ENCODE results near the gene ZFP1.
A peak's percentile ranks its signal among the peaks of the same experiment; 100 is the strongest.

ZFP1 gene

GRCh38 chr16:75148311-75149195, at the start of gene ZFP1:
TSS of gene ZFP1 (plus strand) at chr16:75148524. CDS start at chr16:75152952, 4,428 bp downstream.
- H3K36me3 ChIP-seq (ENCODE audit: control insufficient read depth in 2 of 2, insufficient read depth in 2 of 2, low read length in 2 of 2): peaks cover 2 to 5% of the 10 kb centered on the region in 2 donors
- no peaks in the 10 kb centered on the region for H3K27me3 ChIP-seq (ENCODE audit: control insufficient read depth in 1 of 2, insufficient read depth in 2 of 2, low read length in 2 of 2)
- H3K27ac ChIP-seq (ENCODE audit: low read length): peak within 1 kb of the TSS; percentile 82
- peaks cover 4% of the 10 kb centered on the region for H3K4me1 ChIP-seq (ENCODE audit: control insufficient read depth, insufficient read depth, low read length)
- peak within 1 kb of the TSS; percentile 89 to 92 for H3K9ac ChIP-seq (ENCODE audit: low read length in 2 of 2)
- peaks cover 4 to 17% of the 10 kb centered on the region in 2 donors for H3K9me3 ChIP-seq (ENCODE audit: control insufficient read depth in 2 of 2, low read length in 2 of 2)
- H3K4me3 ChIP-seq (ENCODE audit: low read length in 2 of 2): peak within 1 kb of the TSS; percentile 96

- no peak overlapping the region for H3K4me3 ChIP-seq (ENCODE audit: low read length in 2 of 2)
- peaks cover 6 to 7% of the 10 kb centered on the region in 2 donors for H3K36me3 ChIP-seq (ENCODE audit: control insufficient read depth in 2 of 2, insufficient read depth in 2 of 2, low read length in 2 of 2)
- H3K27me3 ChIP-seq (ENCODE audit: control insufficient read depth in 1 of 2, insufficient read depth in 2 of 2, low read length in 2 of 2): no peaks in the 10 kb centered on the region
- no peaks in the 10 kb centered on the region for H3K9me3 ChIP-seq (ENCODE audit: control insufficient read depth in 2 of 2, low read length in 2 of 2)
- H3K27ac ChIP-seq (ENCODE audit: low read length): peak overlapping the region; percentile 46
- no peak overlapping the region for H3K9ac ChIP-seq (ENCODE audit: low read length in 2 of 2)
- peaks cover 40% of the 10 kb centered on the region for H3K4me1 ChIP-seq (ENCODE audit: control insufficient read depth, insufficient read depth, low read length)
Measured at GRCh38 chr16:75099075-75099667, 49.2 kb upstream of the ZFP1 start.

DNA sequence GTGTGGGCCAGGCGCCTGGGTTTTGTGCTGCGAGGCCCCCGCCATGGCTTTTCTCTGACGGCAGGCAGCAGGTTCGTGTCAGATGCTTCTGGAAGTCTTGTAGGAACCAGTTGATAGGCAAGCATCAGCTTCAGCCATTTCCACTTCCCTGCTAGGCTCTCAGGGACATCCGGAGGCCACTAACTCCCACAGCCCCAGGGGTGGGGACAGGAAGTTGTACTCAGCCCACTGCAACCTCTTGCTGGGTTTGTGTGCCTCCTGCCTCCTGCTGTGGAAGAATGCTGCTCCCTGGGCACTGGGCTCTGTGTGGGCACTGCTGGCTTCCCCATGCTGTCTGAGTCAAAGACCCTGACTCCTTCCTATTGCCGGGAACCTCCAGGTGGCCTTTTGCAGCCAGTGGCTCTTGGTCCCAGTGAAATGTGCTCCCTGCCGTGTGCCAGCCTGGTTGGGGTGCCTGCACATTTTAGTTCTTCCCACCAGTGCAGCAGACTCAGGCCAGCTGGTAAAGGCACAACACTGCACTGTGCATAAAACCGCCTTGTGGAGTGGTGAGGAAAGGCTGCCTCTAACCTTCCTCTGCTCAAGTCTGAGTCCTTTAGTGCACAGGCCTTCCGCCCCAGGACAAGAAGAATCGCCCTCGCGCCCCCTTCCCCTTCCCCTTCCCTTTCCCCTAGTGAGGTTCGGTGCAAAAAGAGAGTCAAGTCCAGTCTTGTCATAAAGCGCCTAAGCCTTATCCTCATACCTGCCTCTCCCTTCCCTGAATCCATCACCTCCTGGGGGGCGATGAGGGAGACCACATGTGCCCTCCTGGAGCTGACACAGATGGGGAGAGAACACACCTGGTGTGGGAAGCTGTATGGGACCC, 48.4 kb upstream of the ZFP1 start:
- Histone ChIP-seq H3K27ac (ENCODE audit: low read length) (peak overlapping the region; percentile 46), H3K4me3 (ENCODE audit: low read length in 2 of 2) (no peak overlapping the region), H3K9me3 (ENCODE audit: control insufficient read depth in 2 of 2, low read length in 2 of 2) (no peaks in the 10 kb centered on the region), H3K4me1 (ENCODE audit: control insufficient read depth, insufficient read depth, low read length) (peaks cover 48% of the 10 kb centered on the region), H3K27me3 (ENCODE audit: control insufficient read depth in 1 of 2, insufficient read depth in 2 of 2, low read length in 2 of 2) (no peaks in the 10 kb centered on the region), H3K36me3 (ENCODE audit: control insufficient read depth in 2 of 2, insufficient read depth in 2 of 2, low read length in 2 of 2) (peaks cover 0 to 4% of the 10 kb centered on the region in 2 donors), H3K9ac (ENCODE audit: low read length in 2 of 2) (no peak overlapping the region)

DNA sequence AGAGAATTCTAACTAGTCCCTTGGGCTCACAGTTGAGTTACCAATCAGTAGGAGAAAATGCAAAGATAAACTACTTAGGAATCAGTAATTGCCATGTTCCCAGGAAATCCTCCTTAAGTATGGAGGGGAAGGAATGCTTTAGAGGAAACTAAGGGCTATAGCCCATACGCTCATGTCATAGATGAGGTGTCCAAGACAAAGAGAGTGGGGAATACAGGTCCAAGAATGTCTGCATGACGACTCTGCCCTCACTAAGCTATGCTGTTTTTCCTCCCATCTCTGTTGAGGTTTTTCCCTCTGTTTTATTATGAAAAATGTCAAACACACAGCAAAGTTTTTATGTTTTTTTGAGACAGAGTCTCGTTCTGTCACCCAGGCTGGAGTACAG, 47.7 kb upstream of the ZFP1 start:
- Histone ChIP-seq H3K27me3 (ENCODE audit: control insufficient read depth in 1 of 2, insufficient read depth in 2 of 2, low read length in 2 of 2) (no peaks in the 10 kb centered on the region), H3K9me3 (ENCODE audit: control insufficient read depth in 2 of 2, low read length in 2 of 2) (no peaks in the 10 kb centered on the region), H3K36me3 (ENCODE audit: control insufficient read depth in 2 of 2, insufficient read depth in 2 of 2, low read length in 2 of 2) (peaks cover 0 to 1% of the 10 kb centered on the region in 2 donors), H3K27ac (ENCODE audit: low read length) (no peak overlapping the region), H3K4me1 (ENCODE audit: control insufficient read depth, insufficient read depth, low read length) (peaks cover 54% of the 10 kb centered on the region), H3K9ac (ENCODE audit: low read length in 2 of 2) (no peak overlapping the region), H3K4me3 (ENCODE audit: low read length in 2 of 2) (no peak overlapping the region)

- H3K4me1 ChIP-seq (ENCODE audit: control insufficient read depth, insufficient read depth, low read length): peaks cover 63% of the 10 kb centered on the region
Measured at GRCh38 chr16:75101635-75102034, 46.7 kb upstream of the ZFP1 start.

DNA sequence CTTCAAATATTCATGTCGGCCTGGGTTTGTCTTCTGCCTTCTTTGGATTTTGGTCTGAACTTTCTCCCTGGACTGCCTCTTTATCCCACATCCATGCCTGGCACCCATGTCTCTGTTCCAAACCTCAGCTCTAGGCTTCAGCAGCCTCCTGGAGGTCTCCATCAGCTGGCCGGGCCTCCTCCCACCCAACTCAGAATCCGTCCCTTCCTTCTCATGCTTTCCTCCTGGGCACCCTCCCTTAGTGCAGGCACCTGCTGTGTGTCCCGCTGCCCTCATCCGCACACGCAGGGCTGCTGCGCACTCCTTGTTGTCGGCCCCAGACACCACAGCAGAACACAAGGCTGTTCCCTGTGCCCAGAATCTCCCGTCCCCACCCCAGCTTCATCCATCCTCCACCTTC, 45.7 kb upstream of the ZFP1 start:
- Histone ChIP-seq H3K27me3 (ENCODE audit: control insufficient read depth in 1 of 2, insufficient read depth in 2 of 2, low read length in 2 of 2) (no peaks in the 10 kb centered on the region), H3K4me1 (ENCODE audit: control insufficient read depth, insufficient read depth, low read length) (peaks cover 63% of the 10 kb centered on the region), H3K9me3 (ENCODE audit: control insufficient read depth in 2 of 2, low read length in 2 of 2) (no peaks in the 10 kb centered on the region), H3K9ac (ENCODE audit: low read length in 2 of 2) (no peak overlapping the region), H3K27ac (ENCODE audit: low read length) (no peak overlapping the region), H3K4me3 (ENCODE audit: low read length in 2 of 2) (no peak overlapping the region), H3K36me3 (ENCODE audit: control insufficient read depth in 2 of 2, insufficient read depth in 2 of 2, low read length in 2 of 2) (no peaks in the 10 kb centered on the region)

More at GRCh38 chr16:75101635-75102034, 46.7 kb upstream of the ZFP1 start:
- Histone ChIP-seq H3K36me3 (ENCODE audit: control insufficient read depth in 2 of 2, insufficient read depth in 2 of 2, low read length in 2 of 2) (no peaks in the 10 kb centered on the region), H3K4me3 (ENCODE audit: low read length in 2 of 2) (no peak overlapping the region), H3K9ac (ENCODE audit: low read length in 2 of 2) (no peak overlapping the region), H3K27ac (ENCODE audit: low read length) (no peak overlapping the region), H3K27me3 (ENCODE audit: control insufficient read depth in 1 of 2, insufficient read depth in 2 of 2, low read length in 2 of 2) (no peaks in the 10 kb centered on the region), H3K9me3 (ENCODE audit: control insufficient read depth in 2 of 2, low read length in 2 of 2) (no peaks in the 10 kb centered on the region)

GRCh38 chr16:75103994-75104393, 44.3 kb upstream of the ZFP1 start:
- H3K9me3 ChIP-seq (ENCODE audit: control insufficient read depth in 2 of 2, low read length in 2 of 2): no peaks in the 10 kb centered on the region
- H3K9ac ChIP-seq (ENCODE audit: low read length in 2 of 2): no peak overlapping the region
- H3K4me3 ChIP-seq (ENCODE audit: low read length in 2 of 2): no peak overlapping the region
- H3K4me1 ChIP-seq (ENCODE audit: control insufficient read depth, insufficient read depth, low read length): peaks cover 62% of the 10 kb centered on the region
- H3K27me3 ChIP-seq (ENCODE audit: control insufficient read depth in 1 of 2, insufficient read depth in 2 of 2, low read length in 2 of 2): no peaks in the 10 kb centered on the region
- H3K36me3 ChIP-seq (ENCODE audit: control insufficient read depth in 2 of 2, insufficient read depth in 2 of 2, low read length in 2 of 2): no peaks in the 10 kb centered on the region
- peak overlapping the region; percentile 97 for H3K27ac ChIP-seq (ENCODE audit: low read length)

DNA sequence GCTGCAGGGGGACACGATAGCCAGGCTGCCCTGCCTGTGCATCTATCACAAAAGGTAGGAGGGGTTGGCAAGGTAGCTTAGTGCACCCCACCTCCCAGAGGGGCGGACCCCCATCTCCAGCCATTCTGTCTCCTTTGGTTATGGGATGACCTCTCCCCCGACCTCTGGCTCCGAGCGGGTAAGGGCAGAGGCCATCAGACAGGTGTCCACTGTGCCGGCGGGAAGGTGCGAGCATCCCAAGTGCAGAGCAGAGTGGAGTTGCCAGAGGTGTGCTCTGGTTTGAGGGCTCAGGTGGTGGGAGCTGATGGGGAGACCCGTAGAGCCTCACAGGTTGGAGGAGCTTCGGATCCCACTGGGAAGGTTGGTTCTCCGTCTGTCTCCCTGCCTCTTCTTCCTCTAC, 43.5 kb upstream of the ZFP1 start:
- Histone ChIP-seq H3K27ac (ENCODE audit: low read length) (peak overlapping the region; percentile 97), H3K9ac (ENCODE audit: low read length in 2 of 2) (peak overlapping the region; percentile 58 to 69)

DNA sequence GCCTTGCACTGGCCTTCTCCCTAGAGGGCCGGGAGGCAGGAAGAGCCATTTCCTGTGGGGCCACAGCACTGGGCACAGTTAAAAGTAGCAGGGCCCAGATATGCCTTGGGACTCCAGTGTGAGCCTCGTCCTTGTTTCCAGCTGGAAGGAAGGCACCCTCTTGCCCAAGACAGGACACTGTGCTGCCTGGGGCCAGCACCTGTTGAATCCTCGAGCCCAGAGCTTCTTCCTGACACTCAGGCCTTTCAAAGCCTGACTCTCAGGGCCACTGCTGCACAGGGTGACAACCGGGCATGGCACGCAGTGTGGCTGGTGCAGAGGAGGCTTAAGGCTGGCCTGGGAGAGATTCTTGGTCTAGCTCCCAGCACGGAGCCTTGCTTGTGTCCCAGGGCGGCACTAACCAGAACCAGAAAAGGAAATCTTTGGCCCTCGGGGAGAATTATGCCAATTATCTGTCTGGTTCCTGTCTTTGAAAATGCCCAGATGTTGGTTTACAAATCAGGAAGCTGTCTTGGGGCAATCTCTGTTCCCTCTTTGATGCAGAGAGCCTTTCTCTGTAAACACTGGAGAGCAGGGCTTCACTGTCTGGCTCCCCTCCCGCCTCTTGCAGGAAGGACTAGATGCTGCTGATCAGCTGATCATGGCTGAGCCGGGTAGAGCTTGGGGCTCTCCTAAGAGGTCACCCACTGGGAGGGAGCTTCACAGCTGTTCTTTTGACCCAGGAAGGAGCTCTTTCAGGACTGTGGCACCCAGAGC, 42.8 kb upstream of the ZFP1 start:
- H3K27me3 ChIP-seq (ENCODE audit: control insufficient read depth in 1 of 2, insufficient read depth in 2 of 2, low read length in 2 of 2): no peaks in the 10 kb centered on the region
- peak overlapping the region; percentile 23 to 58 for H3K4me3 ChIP-seq (ENCODE audit: low read length in 2 of 2)
- H3K4me1 ChIP-seq (ENCODE audit: control insufficient read depth, insufficient read depth, low read length): peaks cover 64% of the 10 kb centered on the region
- H3K36me3 ChIP-seq (ENCODE audit: control insufficient read depth in 2 of 2, insufficient read depth in 2 of 2, low read length in 2 of 2): no peaks in the 10 kb centered on the region
- H3K9ac ChIP-seq (ENCODE audit: low read length in 2 of 2): peak overlapping the region; percentile 58 to 69
- no peaks in the 10 kb centered on the region for H3K9me3 ChIP-seq (ENCODE audit: control insufficient read depth in 2 of 2, low read length in 2 of 2)
- H3K27ac ChIP-seq (ENCODE audit: low read length): peak overlapping the region; percentile 97

More for the DNA sequence above, 43.5 kb upstream of the ZFP1 start:
- Histone ChIP-seq H3K4me1 (ENCODE audit: control insufficient read depth, insufficient read depth, low read length) (peaks cover 62% of the 10 kb centered on the region), H3K4me3 (ENCODE audit: low read length in 2 of 2) (peak overlapping the region in 1 of 2 donors; percentile 8), H3K27me3 (ENCODE audit: control insufficient read depth in 1 of 2, insufficient read depth in 2 of 2, low read length in 2 of 2) (no peaks in the 10 kb centered on the region), H3K36me3 (ENCODE audit: control insufficient read depth in 2 of 2, insufficient read depth in 2 of 2, low read length in 2 of 2) (no peaks in the 10 kb centered on the region), H3K9me3 (ENCODE audit: control insufficient read depth in 2 of 2, low read length in 2 of 2) (no peaks in the 10 kb centered on the region)

Data from stomach smooth muscle (tissue), 2 donors.